ENCODE measurements around the gene UGT1A7.
"Not testable (repeated sequence)": the region's sequence is repeated elsewhere in the genome, so short reads cannot be mapped to it uniquely, and the experiment has no call there.

The UGT1A7 gene

GRCh38 chr2:233680361-233681045 is 1.2 kb upstream of the UGT1A7 start:
- in situ Hi-C loops (cut with HindIII; ENCODE audit: low sequenced_read_pairs) = no loop called here

GRCh38 chr2:233684640-233685039 is 2.9 kb downstream of the UGT1A7 start:
- in situ Hi-C loops (cut with HindIII; ENCODE audit: low sequenced_read_pairs) = no loop called here

- in situ Hi-C loops (cut with HindIII; ENCODE audit: low sequenced_read_pairs) = no loop called here
Measured at GRCh38 chr2:233686928-233687327, 5.2 kb downstream of the UGT1A7 start.

- in situ Hi-C loops (cut with HindIII; ENCODE audit: low sequenced_read_pairs) = no loop called here
Measured at GRCh38 chr2:233688341-233688740, 6.6 kb downstream of the UGT1A7 start.

- in situ Hi-C loops (cut with HindIII; ENCODE audit: low sequenced_read_pairs) = no loop called here
Measured at GRCh38 chr2:233689031-233689430, 7.3 kb downstream of the UGT1A7 start.

GRCh38 chr2:233689501-233689900 is 7.8 kb downstream of the UGT1A7 start:
- in situ Hi-C loops (cut with HindIII; ENCODE audit: low sequenced_read_pairs) = no loop called here

- in situ Hi-C loops (cut with HindIII; ENCODE audit: low sequenced_read_pairs) = no loop called here
Measured at GRCh38 chr2:233690444-233690843, 8.7 kb downstream of the UGT1A7 start.

- in situ Hi-C loops (cut with HindIII; ENCODE audit: low sequenced_read_pairs) = no loop called here
Measured at GRCh38 chr2:233691443-233692433, 10.0 kb downstream of the UGT1A7 start.

- in situ Hi-C loops (cut with HindIII; ENCODE audit: low sequenced_read_pairs) = no loop called here
Measured at GRCh38 chr2:233692648-233693047, 10.9 kb downstream of the UGT1A7 start, which contains the start of gene UGT1A6. TSS of gene UGT1A6 (plus strand) at chr2:233692890. CDS start at chr2:233693005, 115 bp downstream.

- in situ Hi-C loops (cut with HindIII; ENCODE audit: low sequenced_read_pairs) = no loop called here
Measured at GRCh38 chr2:233693963-233694362, 12.3 kb downstream of the UGT1A7 start.

- in situ Hi-C loops (cut with HindIII; ENCODE audit: low sequenced_read_pairs) = no loop called here
Measured at GRCh38 chr2:233698740-233699139, 17.0 kb downstream of the UGT1A7 start.

- in situ Hi-C loops (cut with HindIII; ENCODE audit: low sequenced_read_pairs) = no loop called here
Measured at GRCh38 chr2:233699424-233700027, 17.8 kb downstream of the UGT1A7 start.

- in situ Hi-C loops (cut with HindIII; ENCODE audit: low sequenced_read_pairs) = no loop called here
Measured at GRCh38 chr2:233700028-233700635, 18.4 kb downstream of the UGT1A7 start.

GRCh38 chr2:233700842-233701241 is 19.1 kb downstream of the UGT1A7 start:
- in situ Hi-C loops (cut with HindIII; ENCODE audit: low sequenced_read_pairs) = not testable (repeated sequence)

- in situ Hi-C loops (cut with HindIII; ENCODE audit: low sequenced_read_pairs) = no loop called here
Measured at GRCh38 chr2:233702238-233702637, 20.5 kb downstream of the UGT1A7 start.

- in situ Hi-C loops (cut with HindIII; ENCODE audit: low sequenced_read_pairs) = no loop called here
Measured at GRCh38 chr2:233705911-233706506, 24.3 kb downstream of the UGT1A7 start.

GRCh38 chr2:233706720-233707119 is 25.0 kb downstream of the UGT1A7 start:
- in situ Hi-C loops (cut with HindIII; ENCODE audit: low sequenced_read_pairs) = no loop called here

GRCh38 chr2:233707940-233708644 is 26.4 kb downstream of the UGT1A7 start:
- in situ Hi-C loops (cut with HindIII; ENCODE audit: low sequenced_read_pairs) = no loop called here

GRCh38 chr2:233708942-233709341 is 27.2 kb downstream of the UGT1A7 start:
- in situ Hi-C loops (cut with HindIII; ENCODE audit: low sequenced_read_pairs) = no loop called here
